MCF 10A (cell line): ENCODE data around the gene COL13A1. TPM values are rescaled to one million over a fixed set of nuclear protein-coding genes. Genes with fewer than 3 reads are reported as not detected.

Experiments
- BruUV-seq: library from RNA; stranded (reverse); fragments of 400-500 nt; replicated peaks from 2 replicates; lab custom pipeline; 2021; lab: Mats Ljungman, UMichigan
- CTCF ChIA-PET: fragments of 300-600 bp; sonication (Branson Sonifier 250); formaldehyde crosslinking; extraction: SDS; loops from one replicate; lab custom pipeline; 2021; ENCODE audit warnings: antibody characterized with exemption, inconsistent platforms; lab: Yijun Ruan, JAX
- POLR2A ChIA-PET: fragments of 300-600, 350-650 bp; sonication (Branson Sonifier 250); formaldehyde crosslinking; extraction: SDS; loops from one replicate; lab custom pipeline; 2020; ENCODE audit warnings: antibody characterized with exemption, inconsistent platforms; lab: Yijun Ruan, JAX
- DNase-seq: peaks from one replicate; pipeline ENCODE4 v3.0.0-alpha.2; 2018; ENCODE audit not compliant: unreplicated experiment
- H3K27ac Mint-ChIP-seq: one replicate; pipeline ENCODE4 v1.8.0; 2022; ENCODE audit warnings: mild to moderate bottlenecking, low read depth, mixed read lengths; ENCODE audit not compliant: unreplicated experiment
- H3K27me3 Mint-ChIP-seq: one replicate; pipeline ENCODE4 v1.8.0; 2022; ENCODE audit warnings: mixed read lengths; ENCODE audit not compliant: insufficient read depth, unreplicated experiment
- H3K36me3 Mint-ChIP-seq: one replicate; pipeline ENCODE4 v1.8.0; 2022; ENCODE audit warnings: mild to moderate bottlenecking, moderate library complexity, mixed read lengths; ENCODE audit not compliant: insufficient read depth, unreplicated experiment
- H3K4me1 Mint-ChIP-seq: one replicate; pipeline ENCODE4 v1.8.0; 2022; ENCODE audit warnings: mixed read lengths; ENCODE audit not compliant: insufficient read depth, unreplicated experiment
- H3K4me3 Mint-ChIP-seq: one replicate; pipeline ENCODE4 v1.8.0; 2022; ENCODE audit warnings: mild to moderate bottlenecking, moderate library complexity, mixed read lengths; ENCODE audit not compliant: unreplicated experiment
- H3K9me3 Mint-ChIP-seq: one replicate; pipeline ENCODE4 v1.8.0; 2022; ENCODE audit warnings: mixed read lengths; ENCODE audit not compliant: unreplicated experiment
- intact Hi-C: fragments of 100-400 bp; cut with micrococcal nuclease; formaldehyde crosslinking; loops from 2 replicates; pipeline ENCODE4 v1.14.1; 2022
- total RNA-seq: library from RNA; stranded (reverse); gene quantifications from 2 replicates; pipeline ENCODE4 v1.2.3, GENCODE V29; 2022
- TF ChIP-seq, protein P1 (sequence below): fragments of 200-600 bp; IDR thresholded peaks from one replicate; pipeline ENCODE4 v1.8.0; 2022; ENCODE audit warnings: antibody characterized with exemption, mild to moderate bottlenecking; ENCODE audit not compliant: unreplicated experiment

The COL13A1 gene
- total RNA-seq, 1 experiment from 2014 or later, result 0.47 TPM

GRCh38 chr10:69890065-69890847 is 88.5 kb downstream of the COL13A1 start:
- TF ChIP-seq, protein P1, sequence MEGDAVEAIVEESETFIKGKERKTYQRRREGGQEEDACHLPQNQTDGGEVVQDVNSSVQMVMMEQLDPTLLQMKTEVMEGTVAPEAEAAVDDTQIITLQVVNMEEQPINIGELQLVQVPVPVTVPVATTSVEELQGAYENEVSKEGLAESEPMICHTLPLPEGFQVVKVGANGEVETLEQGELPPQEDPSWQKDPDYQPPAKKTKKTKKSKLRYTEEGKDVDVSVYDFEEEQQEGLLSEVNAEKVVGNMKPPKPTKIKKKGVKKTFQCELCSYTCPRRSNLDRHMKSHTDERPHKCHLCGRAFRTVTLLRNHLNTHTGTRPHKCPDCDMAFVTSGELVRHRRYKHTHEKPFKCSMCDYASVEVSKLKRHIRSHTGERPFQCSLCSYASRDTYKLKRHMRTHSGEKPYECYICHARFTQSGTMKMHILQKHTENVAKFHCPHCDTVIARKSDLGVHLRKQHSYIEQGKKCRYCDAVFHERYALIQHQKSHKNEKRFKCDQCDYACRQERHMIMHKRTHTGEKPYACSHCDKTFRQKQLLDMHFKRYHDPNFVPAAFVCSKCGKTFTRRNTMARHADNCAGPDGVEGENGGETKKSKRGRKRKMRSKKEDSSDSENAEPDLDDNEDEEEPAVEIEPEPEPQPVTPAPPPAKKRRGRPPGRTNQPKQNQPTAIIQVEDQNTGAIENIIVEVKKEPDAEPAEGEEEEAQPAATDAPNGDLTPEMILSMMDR, result no peak
- intact Hi-C loops, result no loop called here
- no peak overlapping the region for H3K4me3 Mint-ChIP-seq
- POLR2A ChIA-PET, result no interaction called here
- no peaks in the 10 kb centered on the region for H3K27me3 Mint-ChIP-seq
- BruUV-seq, result no TSS peak
- CTCF ChIA-PET, result interaction anchor here (0.7 to 2.4 kb wide), 3 partner anchors 25 to 393 kb away, joined by 4 to 11 read pairs (median 6); no protein-coding TSS in a partner anchor
- no peak for DNase-seq
- no peaks in the 10 kb centered on the region for H3K9me3 Mint-ChIP-seq
- H3K36me3 Mint-ChIP-seq, result no peaks in the 10 kb centered on the region
- no peaks in the 10 kb centered on the region for H3K4me1 Mint-ChIP-seq
- no peak overlapping the region for H3K27ac Mint-ChIP-seq

DNA sequence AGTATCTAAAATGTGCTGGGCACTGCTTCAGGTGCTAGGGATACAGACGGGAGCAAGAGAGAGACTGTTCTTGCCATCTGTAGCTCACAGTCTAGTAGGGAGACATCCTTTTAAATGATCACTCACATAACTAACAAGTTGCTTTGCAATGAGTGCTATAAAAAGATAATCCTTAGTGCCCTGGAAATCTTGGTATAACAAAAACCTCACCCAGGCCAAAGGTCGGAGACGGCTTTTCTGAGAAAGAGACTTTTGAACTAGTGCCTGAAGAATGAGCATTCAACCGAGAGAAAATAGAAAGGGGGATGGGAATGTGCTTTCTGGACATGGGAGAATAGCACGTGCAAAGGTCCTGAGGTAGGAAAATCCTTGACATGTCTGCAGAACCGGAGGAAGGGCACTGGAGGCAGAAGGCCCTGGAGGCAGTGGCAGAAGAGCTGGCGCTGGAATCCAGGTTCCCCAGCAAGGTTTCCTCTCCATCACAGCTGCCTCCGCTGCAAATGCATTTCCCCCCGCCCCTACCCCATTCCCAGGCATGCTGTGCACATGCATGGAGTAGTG is 89.4 kb downstream of the COL13A1 start:
- intact Hi-C loops, result no loop called here
- Mint-ChIP-seq H3K36me3 (no peaks in the 10 kb centered on the region), H3K4me1 (no peaks in the 10 kb centered on the region), H3K9me3 (no peaks in the 10 kb centered on the region), H3K27ac (no peak overlapping the region), H3K4me3 (no peak overlapping the region), H3K27me3 (no peaks in the 10 kb centered on the region)
- ChIA-PET CTCF (interaction anchor here (1.0 to 2.4 kb wide), 2 partner anchors 24 to 194 kb away, joined by 4 to 11 read pairs; no protein-coding TSS in a partner anchor), POLR2A (no interaction called here)
- no peak for DNase-seq
- TF ChIP-seq, protein P1, result no peak
- no TSS peak for BruUV-seq

GRCh38 chr10:69892406-69892805 is 90.7 kb downstream of the COL13A1 start:
- intact Hi-C loops, result no loop called here
- H3K4me3 Mint-ChIP-seq, result no peak overlapping the region
- DNase-seq, result no peak
- POLR2A ChIA-PET, result no interaction called here
- H3K9me3 Mint-ChIP-seq, result no peaks in the 10 kb centered on the region
- H3K27me3 Mint-ChIP-seq, result no peaks in the 10 kb centered on the region
- H3K27ac Mint-ChIP-seq, result no peak overlapping the region
- BruUV-seq, result no TSS peak
- TF ChIP-seq, protein P1, result no peak
- H3K4me1 Mint-ChIP-seq, result no peaks in the 10 kb centered on the region
- CTCF ChIA-PET, result interaction anchor here (2.4 kb wide), 1 partner anchor 23 kb away, joined by 11 read pairs; no protein-coding TSS in a partner anchor
- no peaks in the 10 kb centered on the region for H3K36me3 Mint-ChIP-seq

DNA sequence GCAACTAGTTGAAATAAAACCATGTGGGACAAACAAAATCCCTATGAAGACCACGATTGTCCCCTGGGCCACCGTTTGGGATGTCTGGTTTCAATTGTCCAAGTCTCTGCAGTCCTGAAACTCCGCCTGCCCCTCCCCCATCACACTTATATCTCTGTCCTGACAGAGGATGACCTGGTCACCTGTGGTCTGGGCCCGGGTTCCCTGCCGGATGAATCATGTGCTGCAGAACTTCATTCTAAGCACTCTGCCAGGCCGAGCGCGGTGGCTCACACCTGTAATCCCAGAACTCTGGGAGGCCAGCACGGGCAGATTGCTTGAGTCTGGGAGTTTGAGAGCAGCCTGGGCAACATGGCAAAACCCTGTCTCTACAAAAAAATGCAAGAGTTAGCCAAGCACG is 91.1 kb downstream of the COL13A1 start:
- Mint-ChIP-seq H3K27ac (no peak overlapping the region), H3K27me3 (no peaks in the 10 kb centered on the region), H3K36me3 (no peaks in the 10 kb centered on the region), H3K4me3 (no peak overlapping the region), H3K9me3 (no peaks in the 10 kb centered on the region), H3K4me1 (no peaks in the 10 kb centered on the region)
- ChIA-PET CTCF (no interaction called here), POLR2A (interaction anchor here (0.7 kb wide), 1 partner anchor 12 kb away, joined by 3 read pairs; no protein-coding TSS in a partner anchor)
- no TSS peak for BruUV-seq
- intact Hi-C loops, result no loop called here
- no peak for DNase-seq
- TF ChIP-seq, protein P1, result no peak
